ENCODE data around the gene FCSK. TPM values are rescaled to one million over a fixed set of nuclear protein-coding genes. Genes with fewer than 3 reads are reported as not detected.

FCSK gene
- total and polyA plus RNA-seq, 2 experiments from 2014 or later = 15.7 to 25.9 TPM

DNA sequence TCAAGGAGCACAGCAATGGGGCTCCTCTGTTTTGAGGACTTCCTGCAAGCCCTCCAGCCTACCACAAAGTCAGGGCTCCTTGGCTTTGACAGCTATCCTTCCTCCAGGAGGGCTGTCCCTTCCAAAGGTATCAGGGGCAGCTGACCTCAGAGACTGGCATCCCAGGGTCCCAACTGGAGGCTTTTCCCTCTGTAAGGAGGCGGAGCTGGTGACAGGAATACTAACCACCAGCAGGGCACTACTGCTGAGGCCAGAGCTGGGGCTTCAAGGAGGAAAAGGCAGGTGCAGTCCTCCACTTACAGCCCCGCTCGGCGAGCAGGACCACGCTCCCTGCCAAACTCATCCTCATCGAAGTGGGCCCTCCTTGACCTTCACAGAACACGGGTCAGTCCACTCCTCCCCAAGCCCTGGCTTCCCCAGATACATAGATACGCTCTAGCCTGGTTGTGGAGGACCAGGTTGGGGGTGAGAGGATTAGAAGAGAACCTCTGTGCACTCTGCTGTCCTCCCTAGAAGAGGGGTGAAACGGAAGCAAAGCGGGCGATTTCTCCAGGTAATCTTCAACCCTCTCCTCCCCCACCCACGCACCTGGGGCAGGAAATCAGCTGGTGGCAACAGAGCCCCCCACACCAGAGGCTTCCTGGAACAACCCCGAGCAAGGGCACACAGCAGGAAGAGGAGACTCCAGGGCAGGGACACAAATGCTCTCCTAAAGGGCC, 36.0 kb upstream of the FCSK start:
- Histone ChIP-seq H2AFZ (no peak overlapping the region), H3K9me3 (ENCODE audit: low read depth) (no peaks in the 10 kb centered on the region), H4K20me1 (ENCODE audit: insufficient read depth, poor library complexity, severe bottlenecking) (peaks cover 14% of the 10 kb centered on the region), H3K27ac (peak overlapping the region; percentile 46), H3K4me1 (ENCODE audit: insufficient read depth) (peaks cover 65% of the 10 kb centered on the region), H3K9me2 (replicated peaks; ENCODE audit: insufficient read depth) (no peaks in the 10 kb centered on the region), H3K36me3 (replicated peaks; ENCODE audit: insufficient read depth, low read depth) (no peaks in the 10 kb centered on the region), H3K79me2 (peaks cover 94% of the 10 kb centered on the region), H3K4me2 (peak overlapping the region; percentile 47), H3K27me3 (no peaks in the 10 kb centered on the region), H3K4me3 (no peak overlapping the region)
- TF ChIP-seq EZH2phosphoT487 (IDR thresholded peaks at IDR 0.05; ENCODE audit: low read depth, severe bottlenecking, unreplicated experiment) (no peak), EZH2 (IDR thresholded peaks at IDR 0.05; ENCODE audit: borderline replicate concordance) (no peak)
- TF ChIP-seq, protein P1, sequence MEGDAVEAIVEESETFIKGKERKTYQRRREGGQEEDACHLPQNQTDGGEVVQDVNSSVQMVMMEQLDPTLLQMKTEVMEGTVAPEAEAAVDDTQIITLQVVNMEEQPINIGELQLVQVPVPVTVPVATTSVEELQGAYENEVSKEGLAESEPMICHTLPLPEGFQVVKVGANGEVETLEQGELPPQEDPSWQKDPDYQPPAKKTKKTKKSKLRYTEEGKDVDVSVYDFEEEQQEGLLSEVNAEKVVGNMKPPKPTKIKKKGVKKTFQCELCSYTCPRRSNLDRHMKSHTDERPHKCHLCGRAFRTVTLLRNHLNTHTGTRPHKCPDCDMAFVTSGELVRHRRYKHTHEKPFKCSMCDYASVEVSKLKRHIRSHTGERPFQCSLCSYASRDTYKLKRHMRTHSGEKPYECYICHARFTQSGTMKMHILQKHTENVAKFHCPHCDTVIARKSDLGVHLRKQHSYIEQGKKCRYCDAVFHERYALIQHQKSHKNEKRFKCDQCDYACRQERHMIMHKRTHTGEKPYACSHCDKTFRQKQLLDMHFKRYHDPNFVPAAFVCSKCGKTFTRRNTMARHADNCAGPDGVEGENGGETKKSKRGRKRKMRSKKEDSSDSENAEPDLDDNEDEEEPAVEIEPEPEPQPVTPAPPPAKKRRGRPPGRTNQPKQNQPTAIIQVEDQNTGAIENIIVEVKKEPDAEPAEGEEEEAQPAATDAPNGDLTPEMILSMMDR (IDR thresholded peaks at IDR 0.05; ENCODE audit: poor library complexity) = no peak
- WGBS (ENCODE audit: low lambda C conversion rate, missing lambda C conversion rate) = 95% methylated on average over 13 of the region's 13 CpGs
- DNase-seq (ENCODE audit: low spot score) = no peak

DNA sequence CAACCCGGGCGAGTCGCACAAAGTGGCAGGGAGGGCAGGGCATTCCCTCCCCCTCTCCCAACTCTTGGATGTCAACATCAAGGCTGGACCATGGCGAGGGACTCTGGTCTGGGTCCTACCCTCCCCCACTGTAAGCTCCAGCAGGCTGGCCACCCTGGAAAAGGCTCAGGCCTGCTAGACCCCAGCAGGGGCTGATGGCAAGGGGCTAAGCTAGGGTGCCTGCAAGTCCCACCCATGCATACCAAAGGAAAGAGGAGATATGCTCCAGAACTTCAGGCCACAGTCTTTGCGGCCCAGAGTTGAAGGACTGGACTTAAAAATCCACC, 35.4 kb upstream of the FCSK start:
- Histone ChIP-seq H3K27ac (peak overlapping the region; percentile 48), H3K27me3 (no peaks in the 10 kb centered on the region), H2AFZ (no peak overlapping the region), H3K4me3 (no peak overlapping the region), H3K9me3 (ENCODE audit: low read depth) (no peaks in the 10 kb centered on the region), H3K9me2 (replicated peaks; ENCODE audit: insufficient read depth) (no peaks in the 10 kb centered on the region), H3K36me3 (replicated peaks; ENCODE audit: insufficient read depth, low read depth) (no peaks in the 10 kb centered on the region), H3K79me2 (peaks cover 96% of the 10 kb centered on the region), H3K4me1 (ENCODE audit: insufficient read depth) (peaks cover 65% of the 10 kb centered on the region), H3K4me2 (peak overlapping the region; percentile 47), H4K20me1 (ENCODE audit: insufficient read depth, poor library complexity, severe bottlenecking) (peaks cover 14% of the 10 kb centered on the region)
- TF ChIP-seq, protein P1 (IDR thresholded peaks at IDR 0.05; ENCODE audit: poor library complexity) = no peak
- 82% methylated on average over 5 of the region's 5 CpGs for WGBS (ENCODE audit: low lambda C conversion rate, missing lambda C conversion rate)
- DNase-seq (ENCODE audit: low spot score) = no peak

DNA sequence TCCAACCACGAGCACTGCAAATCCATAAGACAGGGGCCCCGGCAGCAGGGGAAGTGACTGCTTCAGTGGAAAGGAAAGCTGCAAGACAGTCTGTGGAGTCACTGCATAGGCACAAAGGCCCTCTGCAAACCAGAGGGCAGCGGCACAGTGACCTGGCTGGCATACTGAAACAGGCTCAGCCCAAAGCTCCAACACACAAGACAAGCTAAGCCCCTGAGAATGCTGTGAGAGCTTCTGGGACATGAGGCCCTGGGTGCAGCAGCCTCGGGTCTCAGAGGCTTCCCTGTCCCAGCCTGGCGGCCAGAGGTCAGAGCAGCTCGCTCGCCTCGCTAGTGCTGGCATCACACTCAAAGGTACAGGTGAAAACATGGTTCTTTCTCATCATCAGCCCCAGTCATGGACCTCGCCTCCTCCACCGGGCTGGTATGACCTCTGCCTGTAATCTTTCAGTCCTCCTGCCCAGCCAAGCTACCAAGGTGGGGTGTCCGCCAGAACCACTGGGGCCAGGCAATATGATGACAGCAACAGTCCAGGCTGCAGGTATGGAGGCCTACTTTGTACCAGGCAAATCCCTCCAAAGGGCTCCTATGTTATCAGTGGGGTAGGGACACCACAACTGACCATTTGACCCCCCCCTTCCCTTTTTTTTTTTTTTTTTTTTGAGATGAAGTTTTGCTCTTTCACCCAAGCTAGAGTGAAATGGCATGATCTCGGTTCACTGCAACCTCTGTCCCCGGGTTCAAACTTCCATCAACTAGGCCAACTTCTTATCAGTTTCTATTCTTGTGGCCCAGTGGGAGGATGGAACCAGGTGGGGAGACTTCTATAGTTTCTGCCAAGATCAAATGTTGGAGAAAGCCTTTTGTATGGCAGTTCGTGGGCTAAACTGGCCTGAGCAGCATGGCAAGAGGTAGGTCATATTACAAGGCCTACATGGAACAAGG, 34.7 kb upstream of the FCSK start:
- Histone ChIP-seq H3K4me1 (ENCODE audit: insufficient read depth) (peaks cover 65% of the 10 kb centered on the region), H2AFZ (no peak overlapping the region), H3K4me2 (peak overlapping the region; percentile 41), H3K27me3 (no peaks in the 10 kb centered on the region), H3K9me2 (replicated peaks; ENCODE audit: insufficient read depth) (no peaks in the 10 kb centered on the region), H3K27ac (peak overlapping the region; percentile 48), H3K4me3 (no peak overlapping the region), H3K36me3 (replicated peaks; ENCODE audit: insufficient read depth, low read depth) (no peaks in the 10 kb centered on the region), H4K20me1 (ENCODE audit: insufficient read depth, poor library complexity, severe bottlenecking) (peaks cover 14% of the 10 kb centered on the region), H3K9me3 (ENCODE audit: low read depth) (no peaks in the 10 kb centered on the region), H3K79me2 (peaks cover 97% of the 10 kb centered on the region)
- 76% methylated on average over 14 of the region's 14 CpGs for WGBS (ENCODE audit: low lambda C conversion rate, missing lambda C conversion rate)
- no peak for DNase-seq (ENCODE audit: low spot score)
- no peak for TF ChIP-seq EZH2 (IDR thresholded peaks at IDR 0.05; ENCODE audit: borderline replicate concordance)

DNA sequence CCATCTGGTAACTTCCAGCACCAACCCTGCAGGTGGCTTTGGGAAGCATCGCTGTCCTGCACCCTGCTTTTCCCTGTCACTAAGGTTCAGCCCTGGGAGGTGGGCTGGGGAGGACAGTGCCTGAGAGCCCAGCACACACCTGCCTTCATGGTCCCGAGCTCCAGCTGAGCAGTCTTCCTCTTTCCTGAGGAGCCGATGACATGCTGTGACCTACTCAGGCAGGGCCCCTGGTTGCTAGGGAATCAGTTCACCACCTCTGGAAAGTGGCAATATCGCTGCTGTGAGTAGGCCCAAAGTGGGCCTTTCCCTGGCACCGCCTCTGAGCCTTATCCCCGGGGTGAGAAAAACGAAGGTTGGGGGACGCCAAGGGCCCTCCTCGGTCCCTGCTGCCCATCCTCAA, 33.4 kb upstream of the FCSK start:
- Histone ChIP-seq H4K20me1 (ENCODE audit: insufficient read depth, poor library complexity, severe bottlenecking) (peaks cover 14% of the 10 kb centered on the region), H3K9me3 (ENCODE audit: low read depth) (no peaks in the 10 kb centered on the region), H3K79me2 (peaks cover 98% of the 10 kb centered on the region), H3K36me3 (replicated peaks; ENCODE audit: insufficient read depth, low read depth) (no peaks in the 10 kb centered on the region), H3K4me1 (ENCODE audit: insufficient read depth) (peaks cover 65% of the 10 kb centered on the region), H3K27me3 (no peaks in the 10 kb centered on the region), H3K9me2 (replicated peaks; ENCODE audit: insufficient read depth) (no peaks in the 10 kb centered on the region), H3K4me3 (no peak overlapping the region), H3K4me2 (no peak overlapping the region), H2AFZ (no peak overlapping the region), H3K27ac (no peak overlapping the region)
- TF ChIP-seq EZH2 (IDR thresholded peaks at IDR 0.05; ENCODE audit: borderline replicate concordance) (no peak), EZH2phosphoT487 (IDR thresholded peaks at IDR 0.05; ENCODE audit: low read depth, severe bottlenecking, unreplicated experiment) (no peak)
- TF ChIP-seq, protein P1 (IDR thresholded peaks at IDR 0.05; ENCODE audit: poor library complexity) = no peak
- 93% methylated on average over 9 of the region's 9 CpGs for WGBS (ENCODE audit: low lambda C conversion rate, missing lambda C conversion rate)
- DNase-seq (ENCODE audit: low spot score) = no peak

All from hepatocyte (in vitro differentiated cells).